NCI-H526 treated with DMSO at 0.1 percent for 48 hours (cell line): Measurements from ENCODE around the gene PAM.
"Not testable (repeated sequence)": the region's sequence is repeated elsewhere in the genome, so short reads cannot be mapped to it uniquely, and the experiment has no call there.

Experiments
- DNase-seq: peaks from one replicate; lab custom pipeline; 2025; lab: John Stamatoyannopoulos, UW

The PAM gene

DNA sequence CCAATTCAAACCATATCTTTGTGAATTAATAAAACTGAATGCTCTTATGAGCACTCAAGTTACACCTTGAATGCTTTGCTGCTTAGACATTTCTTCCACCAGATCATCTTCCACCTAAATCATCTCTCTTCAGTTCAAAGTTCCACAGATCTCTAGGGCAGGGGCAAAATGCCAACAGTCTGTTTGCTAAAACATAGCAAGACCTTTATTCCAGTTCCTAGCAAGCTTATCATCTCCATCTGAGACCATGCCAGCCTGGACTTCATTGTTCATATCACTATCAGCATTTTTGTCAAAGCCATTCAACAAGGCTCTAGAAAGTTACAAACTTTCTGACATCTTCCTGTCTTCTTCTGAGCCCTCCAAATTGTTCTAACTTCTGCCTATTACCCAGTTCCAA is 245.0 kb downstream of the PAM start:
- no peak for DNase-seq

- no peak for DNase-seq
Observed at GRCh38 chr5:103003872-103004271, 248.8 kb downstream of the PAM start.

DNA sequence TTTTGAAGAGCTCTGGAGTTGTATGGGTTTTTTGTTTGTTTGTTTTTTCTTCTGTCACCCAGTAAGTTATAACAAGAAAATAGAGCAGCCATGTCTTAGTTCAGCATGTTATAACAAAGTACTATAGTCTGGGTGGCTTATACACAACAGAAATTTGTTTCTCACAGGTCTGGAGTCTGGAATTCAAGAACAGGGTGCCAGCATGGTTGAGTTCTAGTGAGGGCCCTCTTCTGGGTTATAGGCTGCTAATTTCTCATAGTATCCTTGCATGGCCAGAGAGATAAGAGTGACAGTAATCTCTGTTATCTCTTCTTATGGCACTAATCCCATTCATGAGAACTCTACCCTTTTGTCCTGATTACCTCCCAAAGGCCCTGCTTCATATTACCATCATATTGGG is 250.2 kb downstream of the PAM start:
- DNase-seq: no peak

GRCh38 chr5:103006921-103007320 is 251.8 kb downstream of the PAM start:
- DNase-seq: no peak

DNA sequence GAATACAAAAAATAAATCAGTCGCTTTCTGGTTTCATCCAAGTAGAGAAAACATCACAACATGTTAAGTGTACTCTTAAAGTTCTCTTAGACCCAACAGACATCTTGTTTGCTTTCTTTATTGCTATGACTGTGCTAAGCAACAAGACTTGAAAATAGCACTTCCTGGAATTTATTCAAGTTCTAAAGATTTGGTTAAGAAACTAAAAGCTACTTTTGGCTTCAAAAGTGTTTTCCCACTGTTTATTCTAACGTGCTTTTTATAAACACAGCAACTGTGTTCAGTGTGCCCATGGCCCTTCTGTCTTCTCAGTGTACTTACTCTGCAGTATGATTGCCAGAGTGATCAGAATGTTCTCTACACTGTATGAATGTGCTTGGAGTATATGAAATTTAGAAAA is 255.1 kb downstream of the PAM start:
- DNase-seq: no peak

DNA sequence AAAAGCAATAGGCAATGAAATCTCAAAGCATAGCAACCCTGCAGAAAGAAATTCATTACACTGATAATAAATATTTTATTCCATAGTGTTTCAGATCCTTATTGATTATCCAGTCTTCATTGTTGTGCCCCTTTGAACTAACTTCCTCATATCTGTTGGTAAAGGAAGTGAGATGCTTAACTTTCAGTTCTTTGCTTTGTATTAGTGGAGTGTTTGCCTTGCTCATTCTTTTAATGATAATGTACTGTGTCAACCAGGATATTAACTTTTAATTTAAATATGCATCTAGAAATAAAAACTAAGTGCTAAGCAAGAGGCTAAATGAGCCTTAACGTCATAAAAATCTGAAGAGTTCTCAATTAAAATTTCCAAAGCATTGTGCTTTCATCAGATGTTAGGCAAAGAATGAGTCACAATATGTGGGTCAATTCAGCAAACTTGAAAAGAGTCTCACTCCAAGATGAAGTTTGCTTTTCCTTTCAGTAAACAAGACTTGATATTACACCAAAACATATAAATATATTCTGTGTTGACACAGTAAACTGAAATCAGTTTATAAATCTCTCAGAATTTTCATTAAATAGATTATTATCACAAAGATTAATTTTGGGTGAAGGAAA is 258.9 kb downstream of the PAM start:
- DNase-seq: no peak

DNA sequence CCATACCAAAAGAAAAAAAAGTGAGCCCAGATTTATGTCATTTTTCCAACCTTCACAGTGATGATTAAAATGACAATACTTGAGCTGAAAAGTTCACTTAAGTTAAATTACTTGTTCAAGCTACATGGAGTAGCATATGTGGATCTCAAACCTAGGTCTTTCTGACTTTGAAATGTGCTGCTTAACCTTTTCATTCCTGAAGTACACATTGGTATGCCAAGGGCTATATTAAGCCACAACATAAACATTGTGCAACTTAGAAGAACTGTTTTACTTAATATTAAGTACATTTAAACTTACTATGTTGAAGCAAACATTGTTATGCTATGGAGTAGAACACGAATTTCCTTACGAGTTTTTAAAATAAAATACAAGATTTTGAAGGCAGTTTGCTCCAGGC is 259.9 kb downstream of the PAM start:
- no peak for DNase-seq

DNA sequence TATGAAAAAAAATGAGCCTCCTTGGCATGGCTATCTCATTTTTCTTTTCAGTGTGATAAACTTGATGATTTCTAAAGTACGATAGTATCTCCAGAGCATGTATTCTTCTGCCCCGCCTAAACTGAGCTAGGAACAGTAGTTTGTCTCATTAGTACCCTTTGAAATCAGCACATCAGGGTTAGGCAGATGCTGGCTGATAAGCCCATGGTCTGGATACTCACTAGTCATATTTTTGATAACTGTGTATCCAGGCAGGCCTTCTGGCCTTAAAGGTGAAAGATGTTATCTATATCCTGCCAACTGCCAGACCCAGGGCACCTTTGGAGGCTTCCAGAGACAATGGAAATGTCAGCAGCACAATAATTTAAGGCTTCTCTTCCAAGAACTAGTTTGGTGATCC is 261.1 kb downstream of the PAM start:
- no peak for DNase-seq

- no peak for DNase-seq
Observed at GRCh38 chr5:103019804-103020203, 264.7 kb downstream of the PAM start.

DNA sequence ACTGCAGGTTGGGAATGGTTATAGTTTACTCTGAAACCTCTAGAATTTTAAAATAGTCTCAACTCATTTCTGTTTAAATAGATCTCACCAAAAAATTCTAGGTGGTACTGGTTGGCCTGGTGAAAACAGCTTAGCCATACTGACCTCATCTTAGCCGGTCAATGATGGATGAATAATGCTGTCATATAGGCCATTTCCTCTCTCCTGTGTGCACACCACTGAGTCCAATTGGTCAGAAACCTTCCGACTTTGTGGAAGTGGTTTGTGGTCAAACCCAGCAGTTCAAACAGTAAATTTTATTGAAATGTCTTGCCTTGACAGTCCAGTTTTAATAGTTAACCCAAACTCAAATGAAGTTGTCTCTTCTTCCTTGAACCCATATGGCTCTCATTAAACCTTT is 266.2 kb downstream of the PAM start:
- no peak for DNase-seq

DNA sequence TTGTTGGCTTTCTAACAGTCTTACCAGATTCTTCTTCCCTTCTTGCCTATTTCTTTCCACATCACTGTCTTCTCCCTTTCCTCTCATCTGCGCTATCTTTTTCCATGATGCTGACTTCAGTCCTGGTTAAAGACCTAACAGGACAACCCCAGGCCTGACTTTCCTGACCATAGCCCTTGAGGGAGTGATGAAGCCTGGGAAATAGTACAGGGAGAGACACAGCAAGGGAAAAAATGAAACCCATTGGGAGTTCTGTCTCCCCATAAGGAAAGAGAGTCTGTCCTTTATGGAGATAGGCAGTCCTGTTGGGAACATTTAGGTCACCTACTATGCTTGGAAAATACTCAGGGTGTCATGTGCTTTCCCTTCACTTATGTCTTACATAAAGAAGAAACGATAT is 272.2 kb downstream of the PAM start:
- no peak for DNase-seq

GRCh38 chr5:103031607-103032006 is 276.5 kb downstream of the PAM start:
- no peak for DNase-seq

DNA sequence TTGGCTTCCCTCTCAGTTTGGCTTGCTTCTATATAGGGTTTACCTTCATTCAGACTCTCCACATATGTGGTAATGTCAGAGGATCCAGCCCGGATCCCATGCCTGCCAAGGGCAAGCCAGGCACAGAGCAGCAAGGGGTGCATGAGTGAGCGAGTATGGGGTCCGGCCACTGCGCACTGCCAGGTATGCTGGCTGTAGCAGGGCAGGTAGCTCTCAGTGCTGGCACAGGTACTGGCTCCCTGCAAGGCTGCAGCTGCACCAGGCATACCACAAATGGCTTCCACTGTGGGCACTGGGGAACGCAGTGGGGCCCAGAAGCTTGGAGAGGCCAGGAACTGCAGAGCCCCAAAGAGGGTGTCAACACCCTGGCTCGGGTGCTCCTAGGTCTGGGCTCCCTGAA is 278.6 kb downstream of the PAM start:
- DNase-seq: no peak

DNA sequence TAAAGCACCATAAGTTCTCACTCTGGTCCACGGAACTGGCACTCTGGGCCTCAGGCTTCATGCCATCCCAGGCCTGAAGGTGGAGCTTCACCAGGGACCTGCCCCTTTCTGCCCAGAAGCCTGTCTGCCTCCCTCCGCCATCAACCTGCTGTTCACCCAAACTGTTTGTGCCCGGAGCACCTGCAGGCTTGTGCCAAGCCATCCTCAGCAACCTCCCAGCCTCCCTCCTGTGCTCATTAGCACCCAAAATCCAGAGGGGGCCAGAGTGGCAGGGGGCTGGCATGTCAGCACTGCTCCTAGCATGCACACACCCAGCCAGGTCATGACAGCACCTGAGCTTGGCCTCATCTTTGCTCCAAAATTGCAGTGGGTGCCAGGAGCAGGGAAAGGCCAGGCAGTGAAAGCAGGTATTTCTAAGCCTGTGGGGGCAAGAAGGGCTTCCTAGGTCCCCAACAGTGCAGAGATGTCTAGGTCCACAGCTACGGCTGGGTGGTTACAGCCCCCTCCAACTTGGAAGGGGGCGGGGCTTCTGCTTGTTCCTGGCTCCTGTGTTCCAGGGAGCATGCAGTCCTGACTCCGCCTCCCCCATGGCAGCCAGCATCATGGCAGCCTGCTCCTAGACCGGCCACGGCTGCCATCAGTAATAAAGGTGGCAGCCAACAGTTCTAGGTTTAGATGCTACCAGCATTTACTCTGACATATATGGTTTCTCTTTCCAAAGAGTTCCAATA is 279.7 kb downstream of the PAM start:
- DNase-seq: no peak

DNA sequence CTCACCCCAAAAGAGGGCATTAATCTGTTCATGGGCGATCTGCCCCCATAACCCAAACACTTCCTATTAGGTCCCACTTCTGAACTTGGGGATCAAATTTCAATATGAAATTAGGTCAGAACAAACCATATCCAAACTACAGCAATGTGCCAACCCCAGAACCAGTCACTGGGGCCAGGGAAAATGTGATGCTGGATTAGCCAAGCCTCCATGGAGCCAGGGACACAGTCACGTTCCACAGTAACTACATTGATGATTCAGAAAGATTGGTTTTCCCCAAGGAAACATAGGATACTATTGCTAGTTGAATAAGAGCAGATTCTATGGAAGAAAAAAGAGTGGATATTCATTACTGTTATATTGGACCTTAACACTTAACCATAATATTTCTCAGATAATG is 280.6 kb downstream of the PAM start:
- no peak for DNase-seq

DNA sequence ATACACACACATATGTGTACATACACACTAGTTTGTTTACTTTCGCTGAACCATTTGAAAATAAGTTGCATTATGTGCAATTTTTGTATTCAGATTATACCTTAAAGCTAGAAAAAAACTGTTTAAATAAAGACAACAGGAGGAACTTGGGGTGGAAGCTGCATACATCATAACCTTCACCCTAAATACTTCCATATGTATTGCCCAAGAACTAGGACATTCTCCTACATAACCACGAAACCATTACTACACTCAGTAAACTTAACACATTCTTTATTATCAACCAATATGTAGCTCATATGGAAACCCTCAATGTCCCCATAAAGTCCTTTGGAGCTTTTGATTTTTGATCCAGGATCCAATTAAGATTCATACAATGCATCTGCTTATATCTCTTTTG is 281.5 kb downstream of the PAM start:
- DNase-seq: no peak

DNA sequence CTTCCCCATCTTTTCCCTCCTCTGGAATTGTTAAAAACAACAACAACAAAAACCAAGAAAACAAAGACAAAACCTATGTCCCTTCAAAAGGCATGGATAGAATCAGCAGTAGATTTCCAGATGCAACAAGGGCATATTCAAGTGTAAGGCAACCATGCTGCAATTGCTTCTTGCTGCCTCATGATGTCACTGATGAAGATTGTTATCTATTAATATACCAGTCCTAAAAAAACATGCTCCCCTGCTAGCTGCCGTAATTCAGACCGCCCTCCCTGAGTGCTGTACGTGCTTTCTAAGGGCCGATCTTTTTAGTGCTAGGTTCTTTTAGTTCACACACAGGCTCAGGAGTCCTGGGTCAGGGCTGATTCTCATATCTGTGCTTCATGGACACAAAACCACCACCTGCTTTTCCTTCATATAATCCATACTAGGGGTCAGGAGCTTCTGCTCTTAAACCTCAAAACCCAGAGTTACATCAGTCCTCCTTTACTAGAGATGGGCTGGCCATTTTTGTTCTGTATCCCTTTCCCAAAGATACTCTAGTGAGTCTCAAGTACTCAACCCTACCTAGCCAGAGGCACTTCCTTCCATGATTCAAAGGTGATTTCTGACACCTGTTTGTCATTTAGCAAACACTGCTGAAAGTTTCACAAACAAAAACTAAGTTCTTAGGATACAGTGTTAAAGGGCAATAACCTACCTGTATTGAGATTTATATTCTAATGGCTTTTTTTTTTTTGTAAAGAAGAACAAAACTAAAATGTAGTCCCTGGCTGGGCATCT is 282.8 kb downstream of the PAM start:
- DNase-seq: no peak

GRCh38 chr5:103041071-103041676 is 286.1 kb downstream of the PAM start:
- DNase-seq: peak; percentile 39

DNA sequence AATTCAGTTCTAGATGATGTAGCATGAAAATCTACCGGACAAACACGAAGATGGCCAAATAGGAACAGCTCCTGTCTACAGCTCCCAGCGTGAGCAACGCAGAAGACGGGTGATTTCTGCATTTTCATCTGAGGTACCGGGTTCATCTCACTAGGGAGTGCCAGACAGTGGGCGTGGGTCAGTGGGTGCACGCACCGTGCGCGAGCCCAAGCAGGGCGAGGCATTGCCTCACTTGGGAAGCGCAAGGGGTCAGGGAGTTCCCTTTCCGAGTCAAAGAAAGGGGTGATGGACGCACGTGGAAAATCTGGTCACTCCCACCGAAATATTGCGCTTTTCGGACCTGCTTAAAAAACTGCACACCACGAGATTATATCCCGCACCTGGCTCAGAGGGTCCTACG is 291.6 kb downstream of the PAM start:
- DNase-seq: not testable (repeated sequence)

DNA sequence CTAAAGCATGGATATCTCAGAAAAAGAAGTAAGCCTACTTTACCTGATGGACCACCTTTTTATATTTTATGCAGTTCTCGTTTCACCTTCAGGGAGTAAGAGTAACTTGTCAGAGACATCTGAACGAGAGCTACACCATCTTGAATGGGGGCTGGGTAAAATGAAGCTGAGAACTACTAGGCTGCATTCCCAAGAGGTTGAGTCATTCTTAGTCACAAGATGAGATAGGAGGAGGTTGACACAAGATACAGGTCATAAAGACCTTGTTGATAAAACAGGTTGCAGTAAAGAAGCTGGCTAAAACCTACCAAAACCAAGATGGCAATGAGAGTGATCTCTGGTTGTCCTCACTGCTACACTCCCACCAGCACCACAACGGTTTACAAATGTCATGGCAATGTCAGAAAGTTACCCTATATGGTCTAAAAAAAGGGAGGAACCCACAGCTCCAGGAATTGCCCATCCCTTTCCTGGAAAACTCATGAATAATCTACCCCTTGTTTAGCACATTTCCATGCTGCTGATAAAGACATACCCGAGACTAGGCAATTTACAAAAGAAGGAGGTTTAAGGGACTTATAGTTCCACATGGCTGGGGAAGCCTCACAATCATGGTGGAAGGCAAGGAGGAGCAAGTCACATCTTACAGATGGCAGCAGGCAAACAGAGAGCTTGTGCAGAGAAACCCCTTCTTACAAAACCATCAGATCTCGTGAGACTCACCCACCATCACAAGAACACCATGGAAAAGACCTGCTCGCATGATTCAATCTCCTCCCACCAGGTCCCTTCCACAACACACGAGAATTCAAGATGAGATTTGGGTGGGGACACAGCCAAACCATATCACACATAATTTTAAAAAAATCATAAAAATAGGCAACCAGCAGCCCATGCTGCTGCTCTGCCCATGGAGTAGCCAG is 302.4 kb downstream of the PAM start:
- DNase-seq: no peak

GRCh38 chr5:103059525-103059924 is 304.4 kb downstream of the PAM start:
- no peak for DNase-seq
